GM23248 (cell line): Measurements from ENCODE around the gene SLC27A3.

Experiments used
- EZH2 ChIP-seq: fragments of 200-600 bp; sonication (generic); IDR thresholded peaks from 2 replicates; pipeline ENCODE4 v1.6.1; 2018; ENCODE audit warnings: antibody characterized with exemption, mild to moderate bottlenecking; ENCODE audit not compliant: insufficient read depth, poor library complexity, severe bottlenecking
- EZH2phosphoT487 ChIP-seq: fragments of 200-600 bp; sonication (generic); IDR thresholded peaks from 2 replicates; pipeline ENCODE4 v1.6.1; 2018; ENCODE audit warnings: antibody characterized with exemption, moderate library complexity, mild to moderate bottlenecking, low read depth; ENCODE audit not compliant: insufficient read depth

DNA sequence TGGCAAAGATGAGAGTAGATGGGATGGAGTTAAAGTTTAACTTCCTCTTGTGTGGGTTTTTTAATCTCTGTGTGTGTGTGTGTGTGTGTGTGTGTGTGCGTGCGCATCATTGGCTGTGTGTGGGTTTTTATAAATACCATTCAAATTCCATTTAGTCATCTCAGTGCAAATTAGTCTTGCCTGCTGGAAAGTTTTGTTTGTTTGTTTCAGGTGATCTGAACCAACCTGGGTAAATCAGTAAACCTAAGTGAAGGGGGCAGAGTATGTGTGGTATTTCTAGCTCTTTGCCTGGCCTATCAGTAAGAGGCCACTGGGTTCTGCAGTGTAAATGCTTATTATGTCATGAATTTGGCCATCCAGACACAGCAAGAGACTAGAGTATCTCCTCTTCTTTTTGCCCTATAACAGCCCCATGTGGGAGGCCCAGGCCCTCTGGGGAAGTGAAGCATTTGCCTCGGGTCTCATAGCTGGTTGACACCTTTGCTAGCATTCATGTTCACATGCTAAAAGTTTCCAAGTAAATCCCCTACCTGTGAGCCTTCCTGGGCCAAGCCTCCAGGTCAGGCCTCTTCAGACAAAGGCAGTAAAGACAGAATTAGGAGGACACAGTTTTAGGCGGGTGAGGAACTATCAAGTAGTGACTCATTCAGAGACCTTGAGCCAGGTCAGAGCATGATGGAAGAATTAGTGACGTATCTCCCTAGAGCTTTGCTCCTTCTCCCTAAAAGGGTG lies 32.6 kb upstream of the SLC27A3 start:
- TF ChIP-seq EZH2 (no peak), EZH2phosphoT487 (no peak)
